HG03565 (cell line): ENCODE data around the gene EME2.

ENCODE experiments used
- ATAC-seq: cut with Tn5 transposase; IDR thresholded peaks from one replicate; pipeline ENCODE4 v1.9.1; 2021; ENCODE audit warnings: mild to moderate bottlenecking, moderate library complexity; ENCODE audit not compliant: unreplicated experiment

The EME2 gene

GRCh38 chr16:1766231-1766630, 6.4 kb upstream of the EME2 start:
- ATAC-seq: no peak

GRCh38 chr16:1766701-1767100, 5.9 kb upstream of the EME2 start:
- no peak for ATAC-seq

- no peak for ATAC-seq
These were observed 5.3 kb upstream of the EME2 start for GRCh38 chr16:1767116-1767994.

- no peak for ATAC-seq
These were observed 4.4 kb upstream of the EME2 start for GRCh38 chr16:1768061-1768766.

GRCh38 chr16:1768767-1769401, 3.7 kb upstream of the EME2 start:
- no peak for ATAC-seq

DNA sequence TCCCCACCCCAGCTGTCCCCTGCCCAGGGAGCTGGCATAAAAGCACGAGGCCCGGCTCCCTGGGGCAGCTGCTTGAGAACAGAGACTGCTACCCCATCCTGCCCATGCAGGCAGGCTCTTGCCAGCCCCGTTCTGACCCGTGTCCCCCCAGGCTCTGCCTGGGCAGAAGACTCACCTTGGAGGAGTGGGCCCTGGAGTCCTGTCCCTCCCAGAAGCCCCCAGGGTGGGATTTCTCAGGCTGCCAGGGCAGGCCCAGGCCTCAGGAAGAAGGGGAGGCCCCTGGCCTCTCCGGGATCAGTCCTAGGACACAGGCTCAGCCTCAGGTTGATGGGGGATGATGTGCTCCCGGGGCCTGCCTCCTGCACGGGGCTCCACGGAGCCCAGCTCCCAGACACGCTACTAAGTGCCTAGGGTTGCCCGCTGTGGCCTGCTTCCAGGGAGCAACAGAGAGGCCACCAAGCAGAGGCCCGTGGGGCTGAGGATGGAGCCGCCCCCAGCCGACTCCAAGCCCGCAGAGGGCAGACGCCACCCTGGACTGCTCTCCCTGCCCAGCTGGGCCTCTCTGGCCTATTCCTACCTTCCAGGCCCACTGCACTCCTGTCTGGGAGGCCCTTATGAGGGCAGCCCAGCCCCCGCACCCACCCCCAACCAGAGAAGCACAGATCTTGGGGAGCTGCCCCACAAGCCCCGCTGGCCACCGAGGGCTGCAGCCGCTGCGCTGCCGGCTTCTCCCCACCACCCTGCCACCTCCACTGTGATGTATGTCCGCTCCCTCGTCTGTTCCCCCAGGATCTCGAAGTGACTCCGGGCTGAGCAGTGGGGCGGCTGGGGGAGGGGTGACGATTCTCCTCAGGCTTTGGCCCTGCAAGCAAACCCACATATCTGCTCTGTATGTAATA, 3.0 kb upstream of the EME2 start:
- ATAC-seq: no peak

GRCh38 chr16:1770328-1771187, 2.1 kb upstream of the EME2 start:
- no peak for ATAC-seq

DNA sequence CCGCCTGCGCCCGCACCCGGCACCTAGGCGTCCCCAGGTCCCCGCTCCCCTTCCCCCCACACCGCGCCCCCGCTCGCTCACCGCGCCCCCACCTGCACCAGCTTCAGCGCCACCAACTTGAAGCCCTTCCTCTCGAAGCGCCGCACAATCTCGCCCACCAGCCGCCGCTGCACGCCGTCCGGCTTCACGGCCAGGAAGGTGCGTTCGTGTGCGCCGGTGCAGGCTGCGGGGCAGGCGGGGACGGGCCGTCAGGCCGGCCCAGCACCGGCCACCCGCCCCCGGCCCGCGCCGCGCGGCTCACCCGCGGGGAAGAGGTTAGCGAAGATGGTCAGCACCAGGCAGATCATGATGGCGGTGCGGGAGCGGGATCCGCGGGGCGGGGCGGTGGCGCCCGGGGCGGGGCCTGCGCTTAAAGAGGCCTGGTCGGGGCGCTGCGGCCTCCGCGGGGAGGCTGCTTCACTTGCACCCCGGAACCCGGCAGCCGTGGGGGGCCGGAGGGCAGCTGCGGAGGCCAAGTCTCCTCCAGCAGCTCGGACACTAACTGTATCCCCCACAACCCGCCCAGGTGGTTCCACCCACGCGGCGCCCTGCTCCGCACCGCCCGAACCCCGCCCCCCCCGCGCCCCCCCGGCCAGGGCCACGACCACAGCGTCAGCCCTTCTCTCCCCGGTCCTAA, 1.3 kb upstream of the EME2 start, which contains the start of gene NME3:
TSS of gene NME3 (minus strand) at position 356 of the 676 bp plus-strand sequence. CDS start at position 347, 9 bp downstream.
- no peak for ATAC-seq

DNA sequence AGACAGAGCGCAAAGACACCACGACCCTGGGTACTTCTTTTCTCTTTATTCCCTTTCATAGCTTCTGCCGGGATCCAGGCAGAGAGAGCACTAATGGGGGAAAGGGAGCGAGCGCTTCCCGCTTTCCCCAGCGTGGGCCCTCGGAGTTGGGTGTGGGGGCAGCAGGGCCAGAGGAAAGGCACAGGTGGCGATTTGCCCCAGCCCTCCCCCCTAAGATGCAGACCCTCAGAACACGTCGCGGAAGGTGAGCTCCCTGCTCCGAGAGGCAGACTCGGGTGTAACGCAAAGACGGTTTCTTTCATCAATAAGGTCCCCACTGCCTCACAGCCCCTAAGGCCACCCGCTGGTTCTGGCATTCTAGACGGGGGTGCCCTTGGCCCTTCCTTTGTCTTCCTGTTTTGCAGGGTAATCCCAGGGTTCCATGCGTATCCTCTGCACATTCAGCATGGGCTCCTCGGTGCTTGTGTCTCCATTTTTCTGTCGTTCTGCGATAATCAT, 697 bp upstream of the EME2 start:
- no peak for ATAC-seq

DNA sequence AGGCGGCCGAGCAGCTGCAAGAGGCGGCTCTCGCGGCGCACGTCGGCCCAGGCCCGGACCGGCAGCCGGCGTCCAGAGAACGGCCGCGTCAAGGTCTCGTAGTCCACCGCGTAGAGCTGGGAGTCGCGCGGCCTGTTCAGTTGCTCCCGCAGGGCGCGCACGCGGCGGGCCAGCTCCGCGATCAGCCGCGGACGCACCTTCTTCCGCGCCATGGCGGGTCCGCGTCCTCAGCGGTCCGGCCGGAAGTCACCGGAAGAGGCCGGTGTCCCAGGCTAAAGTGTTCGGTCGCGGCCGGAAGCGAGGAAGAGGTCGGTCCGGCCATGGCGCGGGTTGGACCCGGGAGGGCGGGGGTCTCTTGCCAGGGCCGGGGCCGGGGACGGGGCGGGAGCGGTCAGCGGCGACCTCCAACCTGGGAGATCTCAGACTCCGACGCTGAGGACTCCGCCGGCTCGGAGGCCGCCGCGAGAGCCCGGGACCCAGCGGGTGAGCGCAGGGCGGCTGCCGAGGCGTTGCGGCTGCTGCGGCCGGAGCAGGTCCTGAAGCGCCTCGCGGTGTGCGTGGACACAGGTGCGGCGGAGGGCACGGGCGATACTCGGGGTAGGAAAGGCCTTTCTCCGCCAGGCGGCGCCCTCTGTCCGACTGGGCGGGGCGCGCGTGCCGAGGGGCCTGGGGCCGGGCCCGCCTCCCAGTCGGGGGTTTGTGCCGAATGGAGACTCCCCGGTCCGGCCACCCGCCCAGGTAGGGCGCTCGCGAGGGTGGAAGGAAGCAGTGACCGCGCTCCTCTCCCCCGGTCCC, 495 bp downstream of the EME2 start, which contains the start of gene MRPS34:
TSS of gene MRPS34 (minus strand) at position 227 of the 795 bp plus-strand sequence. CDS start at position 212, 15 bp downstream.
- ATAC-seq: peak; percentile 34

DNA sequence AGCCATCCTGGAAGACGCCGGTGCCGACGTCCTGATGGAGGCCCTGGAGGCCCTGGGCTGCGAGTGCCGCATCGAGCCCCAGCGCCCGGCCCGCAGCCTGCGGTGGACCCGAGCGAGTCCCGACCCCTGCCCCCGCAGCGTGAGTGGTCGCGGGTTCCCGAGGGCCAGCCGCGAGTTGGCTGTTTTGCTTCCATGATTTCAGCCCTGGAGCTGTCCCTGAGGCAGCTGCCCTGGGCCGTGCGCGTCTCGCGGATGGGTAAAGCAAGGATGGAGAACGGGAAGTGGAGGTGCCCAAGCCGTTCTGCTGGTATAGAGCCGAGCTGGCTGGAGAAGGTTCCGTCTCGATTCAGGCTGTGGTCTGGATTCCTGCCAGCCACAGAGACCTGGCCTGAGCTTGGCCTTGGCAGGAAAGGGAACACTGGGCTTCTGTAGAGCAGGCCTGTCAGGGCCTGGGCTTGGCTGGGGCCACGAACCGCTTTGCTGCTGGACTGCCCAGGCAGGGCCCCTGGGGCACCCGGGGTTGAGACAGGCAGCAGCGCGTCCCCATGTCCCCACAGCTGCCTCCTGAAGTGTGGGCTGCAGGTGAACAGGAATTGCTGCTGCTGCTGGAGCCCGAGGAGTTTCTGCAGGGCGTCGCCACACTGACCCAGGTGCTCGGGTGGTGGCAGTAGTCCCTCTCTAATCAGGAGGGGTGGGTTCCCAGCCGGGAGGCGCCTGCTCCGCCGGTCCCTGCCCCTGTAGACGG, 1.3 kb downstream of the EME2 start:
- ATAC-seq: no peak

DNA sequence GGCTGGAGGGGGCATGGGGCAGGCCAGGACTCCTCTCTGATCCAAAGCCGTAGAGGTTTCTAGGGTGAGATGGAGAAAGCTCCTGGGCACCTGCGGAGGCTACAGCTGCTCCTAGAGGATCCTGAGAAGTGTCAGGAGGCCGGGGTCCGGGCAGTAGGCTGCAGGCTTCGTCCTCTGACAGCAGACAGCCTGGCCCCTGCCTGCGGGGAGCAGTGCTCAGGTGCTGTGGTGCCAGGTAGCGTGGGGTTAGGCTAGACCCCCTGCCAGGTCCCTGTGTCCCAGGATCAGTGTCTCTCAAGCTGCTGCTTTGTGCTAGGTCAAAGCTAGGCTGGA, 1.8 kb downstream of the EME2 start:
- ATAC-seq: no peak

- ATAC-seq: no peak
These were observed 2.6 kb downstream of the EME2 start for GRCh38 chr16:1775006-1775845.

DNA sequence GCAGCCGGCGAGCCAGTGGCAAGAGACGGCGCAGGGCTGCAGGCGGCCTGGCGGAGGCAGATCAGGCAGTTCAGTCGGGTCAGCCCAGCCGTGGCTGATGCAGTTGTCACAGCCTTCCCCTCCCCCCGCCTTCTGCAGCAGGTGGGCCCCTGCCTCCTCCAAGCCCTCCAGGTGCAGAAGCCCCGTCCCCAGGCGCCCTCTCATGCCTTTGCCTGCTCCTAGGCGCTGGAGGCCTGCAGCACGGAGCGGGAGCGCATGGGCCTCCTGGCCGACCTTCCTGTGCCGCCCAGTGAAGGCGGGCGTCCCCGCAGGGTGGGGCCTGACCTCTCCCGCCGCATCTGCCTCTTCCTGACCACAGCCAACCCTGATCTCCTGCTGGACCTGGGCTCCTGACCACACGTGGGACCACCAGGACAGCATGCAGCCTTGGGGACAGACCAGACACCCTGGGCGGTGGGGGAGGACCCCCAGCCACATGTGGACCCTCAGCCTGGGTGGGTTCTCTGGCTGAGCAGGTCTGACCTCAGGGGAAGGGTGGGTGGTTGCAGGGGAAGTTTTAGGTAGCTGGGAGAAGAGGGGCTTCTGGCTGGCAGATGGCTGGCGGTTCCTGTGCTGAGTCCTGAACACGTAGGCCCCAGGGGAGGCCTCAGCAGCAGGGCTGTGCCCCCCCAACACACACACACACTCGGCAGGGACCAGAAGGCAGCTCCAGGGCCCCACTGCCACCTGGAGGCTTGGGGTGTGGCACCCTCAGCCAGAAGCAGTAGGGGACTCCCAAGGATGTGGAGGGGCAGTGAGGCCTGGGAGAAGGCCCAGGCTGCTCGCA, 3.4 kb downstream of the EME2 start:
- ATAC-seq: no peak

DNA sequence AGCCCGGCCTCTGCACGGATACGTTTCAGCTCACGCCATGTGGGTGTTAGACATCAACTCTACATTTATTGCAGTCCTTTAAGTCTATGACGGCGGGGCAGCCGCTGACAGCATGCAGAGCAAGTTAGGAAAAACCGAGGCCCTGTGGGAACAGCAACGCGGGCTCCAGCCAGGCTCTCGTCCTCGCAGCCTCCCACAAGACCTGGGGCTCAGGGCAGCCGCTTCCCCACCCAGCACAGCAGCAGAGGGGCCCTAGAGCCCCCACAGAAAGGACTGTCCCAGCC, 4.0 kb downstream of the EME2 start:
- no peak for ATAC-seq

DNA sequence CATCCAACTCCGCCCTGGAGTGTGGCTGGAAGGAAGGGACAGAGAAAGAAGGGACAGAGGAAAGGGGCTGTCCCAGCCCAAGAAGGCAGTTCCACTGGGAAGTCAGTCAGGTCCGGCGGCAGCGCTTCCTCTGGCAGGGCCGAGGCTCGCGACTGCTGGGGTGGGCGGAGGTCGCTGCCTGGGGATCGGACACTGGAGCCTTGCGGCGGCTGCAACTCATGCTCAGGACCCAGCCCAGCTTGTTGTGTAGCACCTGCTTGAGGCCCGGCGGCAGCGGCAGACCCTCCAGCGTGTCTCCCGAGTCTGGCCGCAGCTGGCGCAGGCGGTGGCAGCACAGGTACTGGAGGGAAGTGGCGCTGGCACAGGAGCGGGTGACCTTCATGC, 4.4 kb downstream of the EME2 start:
- no peak for ATAC-seq
